Smooth muscle cell of the brain vasculature (primary cell): Measurements from ENCODE around the gene SNTG2.

ENCODE experiments used
- DNase-seq: peaks from one replicate; pipeline ENCODE4 v3.0.0-alpha.2; 2012; ENCODE audit warnings: low read depth, low spot score

Gene SNTG2

DNA sequence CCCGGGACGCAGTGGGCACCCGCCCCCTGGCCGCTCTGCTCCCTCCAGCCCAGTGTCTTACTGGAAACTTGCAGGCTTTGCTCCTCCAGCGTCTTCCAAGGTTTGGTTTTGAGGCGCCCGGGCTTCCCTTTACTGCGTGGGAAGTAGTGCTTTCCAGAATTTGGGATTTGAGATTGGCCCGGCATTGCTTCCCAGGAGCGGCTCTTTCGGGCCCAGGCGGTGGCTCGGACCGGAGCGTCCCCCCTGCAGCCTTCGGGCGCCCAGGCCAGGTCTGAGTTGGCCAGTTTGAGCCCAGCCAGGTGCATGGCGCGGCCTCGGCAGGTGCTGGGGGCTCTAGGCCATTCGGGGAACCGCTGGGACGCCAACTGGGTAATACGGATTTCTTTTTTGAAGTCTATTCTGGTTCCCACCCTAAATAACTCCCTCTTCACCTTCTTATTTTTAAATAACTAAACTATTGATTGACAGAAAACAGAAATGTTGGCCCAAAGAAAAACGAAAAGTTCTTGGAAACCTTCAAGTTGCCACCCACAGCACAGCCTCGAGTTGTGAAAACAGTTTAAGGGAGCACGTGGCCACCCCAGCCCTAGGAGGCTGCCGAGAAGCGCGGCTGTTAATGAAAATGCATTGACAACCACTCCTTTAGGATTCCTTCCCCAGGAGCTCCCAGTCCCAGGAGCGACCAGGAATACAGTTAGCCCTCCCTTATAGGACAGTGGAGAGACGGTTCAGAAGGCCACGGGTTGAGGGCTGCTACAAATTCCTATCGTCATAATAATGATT, 766 bp downstream of the SNTG2 start:
- DNase-seq, result no peak

GRCh38 chr2:953408-953807, 2.8 kb downstream of the SNTG2 start:
- no peak for DNase-seq

DNA sequence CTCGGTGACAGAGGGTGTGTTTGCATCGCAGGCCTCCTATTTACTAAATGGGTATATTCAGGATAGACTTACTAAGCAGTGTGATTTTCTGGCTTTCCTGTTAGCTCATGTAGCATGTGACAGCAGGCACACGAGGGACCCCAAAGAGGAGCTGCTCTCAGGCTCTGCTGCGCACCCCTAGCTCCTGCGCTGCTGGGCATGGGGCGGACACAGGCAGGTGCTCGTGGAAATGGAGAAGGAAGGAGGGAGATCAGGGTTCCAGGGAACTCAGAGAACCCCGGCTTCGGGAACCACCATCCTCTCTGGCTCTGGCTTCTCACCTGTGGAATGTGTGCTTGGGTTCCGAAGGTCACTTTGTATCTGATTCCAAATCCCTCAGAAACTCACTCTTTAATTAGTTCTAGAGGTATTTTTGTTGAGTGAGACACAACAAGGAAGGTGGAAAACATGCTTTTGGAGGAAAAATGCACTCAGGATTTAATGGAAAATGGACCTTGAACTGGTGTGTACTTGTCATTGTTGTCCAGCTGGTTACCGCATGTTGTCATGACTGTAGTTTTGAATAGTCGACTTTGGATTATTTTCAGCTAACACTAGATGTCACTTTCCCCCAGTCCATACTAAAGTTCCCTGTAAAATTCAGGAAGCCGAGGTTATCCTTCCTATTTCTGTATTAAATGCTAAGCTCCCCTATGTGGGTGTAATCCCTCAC, 3.5 kb downstream of the SNTG2 start:
- DNase-seq, result no peak

DNA sequence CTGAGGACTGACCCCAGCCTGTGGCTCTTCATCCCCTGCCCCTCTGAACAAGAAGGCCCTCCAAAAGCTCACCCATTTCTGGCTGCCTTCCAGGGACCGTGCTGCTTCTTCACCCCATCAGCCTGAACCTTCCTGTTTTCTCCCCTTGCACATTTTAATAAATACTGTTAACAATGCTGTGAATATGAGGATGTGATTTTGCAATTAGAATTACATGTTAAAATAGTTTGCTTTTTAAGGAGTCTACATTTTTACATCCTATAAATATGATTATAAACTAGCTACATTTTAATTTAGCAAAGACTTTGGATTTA, 4.0 kb downstream of the SNTG2 start:
- no peak for DNase-seq

GRCh38 chr2:955829-956731, 5.4 kb downstream of the SNTG2 start:
- DNase-seq, result no peak

GRCh38 chr2:959457-959856, 8.8 kb downstream of the SNTG2 start:
- no peak for DNase-seq

DNA sequence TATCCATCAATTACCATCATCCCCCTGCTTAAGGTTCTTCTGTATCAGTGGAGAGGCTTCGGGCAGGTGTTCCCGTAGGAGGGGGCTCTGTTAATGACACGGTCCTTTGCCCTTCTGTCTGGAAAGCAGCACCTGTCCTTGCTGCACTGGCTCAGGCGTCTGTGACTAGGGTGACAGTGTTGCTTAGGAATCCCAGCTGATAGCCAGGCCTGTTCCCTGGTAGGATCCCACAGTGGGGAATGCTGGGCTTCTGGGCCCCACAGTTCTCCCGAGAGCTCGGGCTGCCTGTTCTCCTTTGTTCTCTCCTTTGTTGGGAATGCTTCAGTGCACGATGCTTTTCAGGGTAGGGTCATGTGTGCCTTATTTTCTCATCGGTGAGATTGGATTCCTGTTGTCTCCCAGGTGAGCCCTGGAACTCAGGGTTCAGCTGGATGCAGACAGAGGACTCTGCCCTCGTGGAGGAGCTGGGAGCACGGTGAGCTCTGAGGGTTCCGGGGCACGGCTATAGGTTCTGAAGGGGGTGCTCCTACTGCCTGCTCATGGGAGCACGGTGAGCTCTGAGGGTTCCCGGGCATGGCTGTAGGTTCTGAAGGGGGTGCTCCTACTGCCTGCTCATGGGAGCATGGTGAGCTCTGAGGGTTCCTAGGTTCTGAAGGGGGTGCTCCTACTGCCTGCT, 9.6 kb downstream of the SNTG2 start:
- DNase-seq, result no peak

DNA sequence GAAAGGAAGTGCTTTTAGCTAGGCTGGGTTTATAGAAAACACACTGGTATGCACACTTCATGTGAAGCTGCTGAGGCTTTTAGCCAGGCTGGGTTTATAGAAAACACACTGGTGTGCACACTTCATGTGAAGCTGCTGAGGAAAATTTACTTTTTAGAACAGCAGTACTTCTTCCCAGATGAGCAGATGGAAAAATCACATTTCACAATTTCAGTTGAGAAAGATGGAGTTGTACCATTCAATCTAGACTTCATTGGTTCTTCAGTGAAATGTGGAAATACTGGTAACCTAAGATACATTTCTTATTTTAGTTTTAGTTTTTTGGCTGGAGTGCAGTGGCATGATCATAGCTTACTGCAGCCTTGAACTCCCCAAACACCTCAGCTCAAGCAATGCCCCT, 11.1 kb downstream of the SNTG2 start:
- DNase-seq, result no peak

DNA sequence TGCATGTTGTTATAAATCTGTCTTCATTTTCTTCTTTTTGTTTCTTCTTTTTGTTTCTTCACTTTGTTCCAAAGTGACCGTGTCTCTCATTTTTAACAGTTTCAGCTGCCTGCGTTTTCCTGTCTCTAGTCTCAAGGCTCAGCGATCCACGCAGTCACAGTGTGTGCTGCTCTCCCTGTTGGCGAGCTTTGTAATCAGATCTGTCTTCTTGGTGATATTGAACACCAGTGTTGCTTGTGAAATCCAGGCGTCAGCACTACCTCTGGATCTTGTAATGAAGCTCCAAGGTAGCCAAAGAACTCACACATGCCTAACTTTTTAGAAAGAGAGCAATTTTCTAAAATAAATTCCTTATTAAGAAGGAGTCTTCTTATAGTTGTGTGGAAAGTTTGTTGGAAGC, 13.2 kb downstream of the SNTG2 start:
- DNase-seq, result no peak

DNA sequence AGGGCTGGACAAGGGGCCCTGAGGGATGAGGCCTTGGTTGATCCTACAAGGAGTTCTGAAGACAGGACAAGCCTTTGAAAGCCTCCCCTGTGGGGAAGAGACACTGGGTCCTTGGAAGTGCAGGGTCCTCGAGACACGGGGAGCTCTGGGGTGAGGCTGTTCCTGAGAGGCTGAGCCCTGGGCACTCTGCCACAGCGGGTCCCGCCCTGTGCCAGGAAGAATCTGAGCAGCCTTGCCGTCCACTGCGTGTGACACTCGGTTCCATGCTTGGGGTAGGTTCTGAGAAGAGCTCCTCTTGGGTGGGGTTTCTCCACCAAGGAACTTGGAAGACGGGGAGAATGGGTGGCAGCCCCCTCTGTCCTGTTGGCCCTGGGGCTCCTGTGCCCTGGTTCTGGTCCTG, 13.9 kb downstream of the SNTG2 start:
- DNase-seq, result no peak

GRCh38 chr2:965640-966147, 15.0 kb downstream of the SNTG2 start:
- DNase-seq, result no peak

DNA sequence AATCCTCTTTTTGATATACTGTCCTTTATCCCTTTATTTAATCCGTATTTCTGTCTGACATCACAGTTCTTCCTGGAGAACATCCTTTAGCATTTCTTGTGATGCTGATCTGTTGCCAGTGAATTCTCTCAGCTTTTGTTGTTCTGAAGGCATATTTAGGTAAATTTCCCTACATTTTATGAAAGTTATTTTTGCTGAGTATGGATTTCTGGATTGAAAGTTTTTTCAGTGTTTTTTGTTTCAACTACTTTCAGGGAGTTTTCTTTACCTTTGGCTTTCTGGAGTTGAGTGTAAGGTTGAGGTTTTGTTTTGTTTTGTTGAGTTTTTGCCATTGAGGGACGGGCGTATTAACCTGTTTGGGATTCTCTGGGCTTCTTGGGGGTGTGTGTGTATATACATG, 22.5 kb downstream of the SNTG2 start:
- no peak for DNase-seq

DNA sequence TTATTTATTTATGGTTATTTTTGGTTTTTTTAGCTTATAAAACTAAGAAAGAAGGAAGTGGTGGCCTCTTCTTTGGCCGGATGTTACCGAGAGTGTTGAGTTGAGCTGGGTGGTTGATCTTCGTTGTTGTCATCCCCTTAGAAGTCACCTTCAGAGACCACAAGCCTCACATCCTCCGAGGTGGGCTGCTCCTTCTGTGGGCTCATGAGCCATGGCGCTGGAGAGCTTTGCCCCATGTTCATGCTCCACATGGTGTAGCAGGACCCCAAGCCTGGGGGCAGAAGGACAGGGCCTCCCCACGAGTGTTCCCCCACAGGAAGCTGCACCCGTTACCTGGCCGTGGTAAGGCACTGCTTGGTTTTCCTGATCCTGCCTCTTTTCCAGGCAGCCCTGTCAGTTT, 23.4 kb downstream of the SNTG2 start:
- DNase-seq, result no peak

DNA sequence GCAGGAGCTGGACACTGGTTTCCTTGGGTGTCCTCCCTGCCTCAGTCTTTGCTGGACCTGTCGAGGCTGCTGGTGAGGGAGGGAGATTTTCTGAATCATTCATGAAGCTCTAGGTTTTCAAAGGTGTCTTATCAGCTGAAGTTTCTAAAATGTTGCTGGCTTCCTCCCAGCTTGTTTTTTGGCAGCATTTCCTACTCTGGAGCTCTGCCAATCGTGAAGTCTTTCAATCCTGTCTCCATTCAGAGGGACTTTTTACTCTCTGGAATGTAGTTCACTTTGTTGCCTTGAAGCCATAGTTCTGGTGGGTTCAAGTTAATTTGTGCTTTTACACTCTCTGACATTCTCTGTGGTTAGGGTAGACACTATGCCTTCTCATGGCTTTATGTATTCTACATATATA, 23.9 kb downstream of the SNTG2 start:
- no peak for DNase-seq

GRCh38 chr2:975095-975494, 24.4 kb downstream of the SNTG2 start:
- no peak for DNase-seq

DNA sequence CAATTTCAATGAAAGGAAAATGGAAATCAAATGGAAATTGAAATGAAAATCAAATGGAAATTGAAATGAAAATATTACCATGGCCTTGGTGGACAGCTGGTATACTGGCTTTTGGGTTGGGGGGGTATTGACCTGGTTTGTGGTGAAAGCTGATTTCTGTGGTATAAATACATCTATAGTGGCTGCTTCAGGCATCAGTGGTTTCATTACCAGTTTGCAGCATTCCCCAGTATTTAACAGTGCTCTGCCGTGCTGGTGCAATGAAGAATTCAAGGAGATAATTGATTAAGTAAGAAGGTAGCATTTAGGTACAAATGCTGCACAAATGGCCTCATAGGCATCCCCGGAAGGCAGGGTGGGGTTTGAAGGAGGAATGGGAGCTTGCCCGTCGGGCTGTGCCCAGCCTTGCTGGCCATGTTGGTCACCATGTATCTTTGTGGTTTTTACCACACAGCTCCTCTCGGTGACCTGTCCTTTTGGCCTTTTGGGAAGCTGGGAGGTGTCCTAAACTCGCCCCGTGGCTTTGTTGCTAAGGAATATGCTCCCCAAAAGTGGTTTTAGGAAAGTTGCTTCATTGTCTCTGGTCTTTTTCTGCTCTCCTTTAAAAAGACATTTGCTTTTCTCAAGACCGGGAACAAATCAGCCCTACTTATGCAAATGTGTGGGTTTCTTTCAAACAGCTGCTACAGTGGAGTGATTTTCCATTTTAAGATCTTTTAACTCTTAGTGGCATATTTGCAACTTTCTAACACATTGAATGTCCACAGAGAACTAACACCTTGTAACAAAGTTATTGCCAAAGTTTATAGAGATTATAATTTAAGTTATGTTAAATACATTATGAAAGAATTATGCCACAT, 28.6 kb downstream of the SNTG2 start:
- DNase-seq, result no peak

- no peak for DNase-seq
These were observed 29.5 kb downstream of the SNTG2 start for GRCh38 chr2:980176-980575.

GRCh38 chr2:981258-981657, 30.6 kb downstream of the SNTG2 start:
- no peak for DNase-seq

GRCh38 chr2:981759-982158, 31.1 kb downstream of the SNTG2 start:
- DNase-seq, result no peak

DNA sequence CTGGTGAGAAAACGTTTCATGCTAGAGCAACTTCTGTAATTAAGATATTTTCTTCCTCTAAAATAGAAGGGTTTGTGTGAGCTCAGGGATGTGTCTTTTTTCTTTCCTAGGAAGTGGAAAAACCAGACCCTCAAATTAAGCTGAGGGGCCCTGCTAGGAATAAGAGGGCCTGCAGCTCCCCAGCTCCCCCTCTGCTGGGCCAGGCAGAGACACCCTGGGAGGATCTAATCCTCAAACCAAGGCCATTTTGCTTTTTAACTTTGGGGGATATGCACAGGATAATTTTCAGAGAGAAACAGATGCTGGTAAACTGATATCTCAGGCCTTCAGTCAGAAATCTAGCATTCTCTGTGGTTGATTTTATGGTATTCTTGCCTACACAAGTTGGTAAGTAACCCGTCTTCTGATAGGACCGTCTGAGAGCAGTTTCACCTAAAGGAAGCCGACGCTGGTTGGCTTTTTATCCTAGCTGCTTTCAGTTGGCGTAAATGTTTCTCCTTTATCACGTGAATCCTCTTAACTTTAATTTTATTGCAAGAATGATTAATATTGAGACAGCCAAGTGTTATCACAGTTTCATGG, 34.8 kb downstream of the SNTG2 start:
- no peak for DNase-seq
